Measurements from ENCODE around the gene TMEM171.

TMEM171 gene

GRCh38 chr5:73120222-73121118, at the start of gene TMEM171:
TMEM171 (plus strand) TSS chr5:73120575; CDS start chr5:73123374, 2,799 bp downstream.
- FAIRE-seq (no peak), DNase-seq (ENCODE audit: low spot score) (no peak)

- FAIRE-seq (no peak), DNase-seq (ENCODE audit: low spot score) (no peak)
Measured at GRCh38 chr5:73081093-73081492, 39.3 kb upstream of the TMEM171 start.

GRCh38 chr5:73088026-73088425, 32.3 kb upstream of the TMEM171 start:
- FAIRE-seq, result peak; percentile 83
- peak; percentile 34 for DNase-seq (ENCODE audit: low spot score)

- peak; percentile 40 for DNase-seq (ENCODE audit: low spot score)
- FAIRE-seq, result peak; percentile 60
Measured at GRCh38 chr5:73093943-73094342, 26.4 kb upstream of the TMEM171 start.

GRCh38 chr5:73094415-73094814, 26.0 kb upstream of the TMEM171 start:
- DNase-seq (ENCODE audit: low spot score), result no peak
- FAIRE-seq, result no peak

GRCh38 chr5:73095564-73096238, 24.7 kb upstream of the TMEM171 start:
- DNase-seq (ENCODE audit: low spot score) (no peak), FAIRE-seq (no peak)

GRCh38 chr5:73096239-73096575, 24.2 kb upstream of the TMEM171 start:
- no peak for FAIRE-seq
- DNase-seq (ENCODE audit: low spot score), result no peak

- DNase-seq (ENCODE audit: low spot score), result no peak
- no peak for FAIRE-seq
Measured at GRCh38 chr5:73097740-73098139, 22.6 kb upstream of the TMEM171 start.

GRCh38 chr5:73100109-73100508, 20.3 kb upstream of the TMEM171 start:
- FAIRE-seq, result no peak

GRCh38 chr5:73103870-73104299, 16.5 kb upstream of the TMEM171 start:
- FAIRE-seq, result no peak
- DNase-seq (ENCODE audit: low spot score), result no peak

More at GRCh38 chr5:73100109-73100508, 20.3 kb upstream of the TMEM171 start:
- no peak for DNase-seq (ENCODE audit: low spot score)

GRCh38 chr5:73104326-73104725, 16.0 kb upstream of the TMEM171 start:
- no peak for DNase-seq (ENCODE audit: low spot score)
- FAIRE-seq, result no peak

GRCh38 chr5:73106335-73106734, 14.0 kb upstream of the TMEM171 start:
- no peak for FAIRE-seq
- DNase-seq (ENCODE audit: low spot score), result no peak

GRCh38 chr5:73110190-73110589, 10.2 kb upstream of the TMEM171 start:
- DNase-seq (ENCODE audit: low spot score) (no peak), FAIRE-seq (no peak)

GRCh38 chr5:73111536-73111935, 8.8 kb upstream of the TMEM171 start:
- no peak for FAIRE-seq
- no peak for DNase-seq (ENCODE audit: low spot score)

- FAIRE-seq, result no peak
- no peak for DNase-seq (ENCODE audit: low spot score)
Measured at GRCh38 chr5:73112359-73112758, 8.0 kb upstream of the TMEM171 start.

GRCh38 chr5:73114044-73114688, 6.2 kb upstream of the TMEM171 start:
- FAIRE-seq (no peak), DNase-seq (ENCODE audit: low spot score) (no peak)

GRCh38 chr5:73115399-73116051, 4.8 kb upstream of the TMEM171 start:
- no peak for DNase-seq (ENCODE audit: low spot score)

GRCh38 chr5:73116506-73116905, 3.9 kb upstream of the TMEM171 start:
- FAIRE-seq (no peak), DNase-seq (ENCODE audit: low spot score) (no peak)

More at GRCh38 chr5:73115399-73116051, 4.8 kb upstream of the TMEM171 start:
- FAIRE-seq, result no peak

GRCh38 chr5:73117088-73117740, 3.2 kb upstream of the TMEM171 start:
- no peak for FAIRE-seq
- no peak for DNase-seq (ENCODE audit: low spot score)

- no peak for FAIRE-seq
- DNase-seq (ENCODE audit: low spot score), result no peak
Measured at GRCh38 chr5:73118391-73118973, 1.9 kb upstream of the TMEM171 start.
